Esophagus squamous epithelium (tissue), 5 donors: ENCODE measurements around the gene NXPE4. TPM values are rescaled to one million over a fixed set of nuclear protein-coding genes. Genes with fewer than 3 reads are reported as not detected.

Experiments
- DNase-seq: peaks from one replicate; lab custom pipeline; 2025; lab: John Stamatoyannopoulos, UW
- H3K27ac ChIP-seq, 4 donors: fragments of 200-600 bp; sonication (generic); one replicate each; pipeline ENCODE4 v1.5.1; 2016 to 2019; ENCODE audit warnings: mild to moderate bottlenecking in 1 of 4
- H3K27me3 ChIP-seq, 4 donors: fragments of 200-600 bp; sonication (generic); 1 replicate in 3 of 4; 2 replicates in 1 of 4; pipeline versions ENCODE4 v1.5.1 to v1.6.0; 2017 to 2021; ENCODE audit warnings: antibody characterized with exemption in 1 of 4
- H3K36me3 ChIP-seq, 3 donors: fragments of 200-600 bp; sonication (generic); one replicate each; pipeline ENCODE4 v1.5.1; 2016 to 2019
- H3K4me1 ChIP-seq, 3 donors: fragments of 200-600 bp; sonication (generic); one replicate each; pipeline ENCODE4 v1.5.1; 2017 to 2019
- H3K4me3 ChIP-seq, 4 donors: fragments of 200-600 bp; sonication (generic); 1 replicate in 3 of 4; 2 replicates in 1 of 4; pipeline ENCODE4 v1.5.1; 2016 to 2019; ENCODE audit warnings: mild to moderate bottlenecking in 2 of 4, moderate library complexity in 1 of 4
- H3K9me3 ChIP-seq, 3 donors: fragments of 200-600 bp; sonication (generic); one replicate each; pipeline ENCODE4 v1.5.1; 2016 to 2019
- CTCF ChIP-seq, 6 experiments: fragments of 450-650 bp in 4 of 6; fragments of 200-600 bp in 2 of 6; sonication (generic) in 2 of 6; IDR thresholded peaks; one replicate each; pipeline ENCODE4 v1.5.1; 2016 to 2019; ENCODE audit warnings: antibody characterized with exemption in 6 of 6, mild to moderate bottlenecking in 4 of 6, moderate library complexity in 4 of 6
- POLR2A ChIP-seq, 4 donors: fragments of 450-650 bp; IDR thresholded peaks; one replicate each; pipeline ENCODE4 v1.6.1; 2017; ENCODE audit warnings: antibody characterized with exemption in 4 of 4, mild to moderate bottlenecking in 4 of 4, moderate library complexity in 3 of 4
- WGBS, 2 donors: methylation state at CpG; one replicate each; pipeline ENCODE4 v1.1.5; 2018; 5-methylcytosine and 5-hydroxymethylcytosine counted together
- intact Hi-C: fragments of 100-400 bp; cut with DNase I; formaldehyde crosslinking; loops from one replicate; pipeline ENCODE4 v1.15.0; 2022
- small RNA-seq, 4 donors: library from RNA; depleted of rRNA; stranded (forward); fragments of <200 nt; gene quantifications; one replicate each; pipeline ENCODE3, GENCODE V24; 2016
- total RNA-seq, 4 donors: library from RNA; depleted of rRNA; stranded (reverse); fragments of >200 nt; gene quantifications; one replicate each; pipeline ENCODE4 v1.1.0, GENCODE V29; 2016
- donor health status: DM: yes; HTN: yes; CAD: no.

Gene NXPE4
- total RNA-seq, 4 donors from 2014 or later = 0.15 TPM; not detected in 3

GRCh38 chr11:114553642-114554041 lies 41.9 kb downstream of the NXPE4 start:
- DNase-seq = no peak
- TF ChIP-seq CTCF (IDR thresholded peaks at IDR 0.05) (no peak), POLR2A (IDR thresholded peaks at IDR 0.05) (no peak)
- no peaks in the 10 kb centered on the region for H3K36me3 ChIP-seq
- no peaks in the 10 kb centered on the region for H3K27me3 ChIP-seq
- intact Hi-C loops = no loop called here
- H3K4me1 ChIP-seq = no peaks in the 10 kb centered on the region
- WGBS, 2 donors = 73% methylated on average over 2 of the region's 2 CpGs
- H3K27ac ChIP-seq = no peak overlapping the region
- no peak overlapping the region for H3K4me3 ChIP-seq
- H3K9me3 ChIP-seq = no peaks in the 10 kb centered on the region

- no peak for DNase-seq
- no peaks in the 10 kb centered on the region for H3K9me3 ChIP-seq
- H3K4me3 ChIP-seq = no peak overlapping the region
- H3K4me1 ChIP-seq = no peaks in the 10 kb centered on the region
- intact Hi-C loops = no loop called here
- no peak overlapping the region for H3K27ac ChIP-seq
- WGBS, 2 donors = 71 to 78% methylated on average over 4 of the region's 4 CpGs
- H3K36me3 ChIP-seq = no peaks in the 10 kb centered on the region
- TF ChIP-seq POLR2A (IDR thresholded peaks at IDR 0.05) (no peak), CTCF (IDR thresholded peaks at IDR 0.05) (no peak)
- H3K27me3 ChIP-seq = no peaks in the 10 kb centered on the region
These were observed 44.5 kb downstream of the NXPE4 start for GRCh38 chr11:114551060-114551459.

- intact Hi-C loops = no loop called here
- H3K4me1 ChIP-seq = no peaks in the 10 kb centered on the region
- H3K4me3 ChIP-seq = no peak overlapping the region
- TF ChIP-seq CTCF (IDR thresholded peaks at IDR 0.05) = no peak
- TF ChIP-seq POLR2A (IDR thresholded peaks at IDR 0.05) = no peak
- peaks cover 0 to 10% (median 9%) of the 10 kb centered on the region in 3 donors for H3K9me3 ChIP-seq
- no peak for DNase-seq
- no peaks in the 10 kb centered on the region for H3K36me3 ChIP-seq
- 60 to 68% methylated on average over 2 of the region's 2 CpGs for WGBS, 2 donors
- no peaks in the 10 kb centered on the region for H3K27me3 ChIP-seq
- H3K27ac ChIP-seq = no peak overlapping the region
These were observed 69.9 kb downstream of the NXPE4 start for GRCh38 chr11:114525682-114526081.

GRCh38 chr11:114524122-114524521 lies 71.5 kb downstream of the NXPE4 start:
- Histone ChIP-seq H3K4me1 (no peaks in the 10 kb centered on the region), H3K27ac (no peak overlapping the region), H3K27me3 (no peaks in the 10 kb centered on the region), H3K9me3 (peaks cover 0 to 10% (median 9%) of the 10 kb centered on the region in 3 donors), H3K4me3 (no peak overlapping the region), H3K36me3 (no peaks in the 10 kb centered on the region)
- intact Hi-C loops = no loop called here
- 90 to 100% methylated on average over 1 of the region's 1 CpG for WGBS, 2 donors
- DNase-seq = no peak
- no peak for TF ChIP-seq POLR2A (IDR thresholded peaks at IDR 0.05)

- H3K4me1 ChIP-seq = no peaks in the 10 kb centered on the region
- intact Hi-C loops = no loop called here
- no peaks in the 10 kb centered on the region for H3K36me3 ChIP-seq
- DNase-seq = no peak
- TF ChIP-seq CTCF (IDR thresholded peaks at IDR 0.05) (no peak), POLR2A (IDR thresholded peaks at IDR 0.05) (no peak)
- no peaks in the 10 kb centered on the region for H3K27me3 ChIP-seq
- peaks cover 0 to 10% (median 9%) of the 10 kb centered on the region in 3 donors for H3K9me3 ChIP-seq
- 25 to 50% methylated on average over 2 of the region's 2 CpGs for WGBS, 2 donors
- no peak overlapping the region for H3K4me3 ChIP-seq
- no peak overlapping the region for H3K27ac ChIP-seq
These were observed 72.8 kb downstream of the NXPE4 start for GRCh38 chr11:114522818-114523217.

Small RNA genes lying within 50 kb of the gene (small RNA-seq; reads per million reads assigned to genes)
- gene RF01210 = 0 to 0.27 (median 0) reads per million in 4 donors

Other genes with a start within 250 kb of the NXPE4 start
- gene C11orf71, start 195.3 kb downstream of the NXPE4 start, total RNA-seq = 1 to 10 TPM; 3.8 to 6.1 (median 4.9) TPM
- gene RBM7, start 195.1 kb downstream of the NXPE4 start, total RNA-seq = 10 to 100 TPM; 11.8 to 22.1 (median 17.5) TPM
- 100 to 1,000 TPM in 2 of 4 donors, 10 to 100 TPM in 2; 59.3 to 124 (median 107) TPM for gene REXO2, start 156.3 kb downstream of the NXPE4 start, total RNA-seq
- gene NXPE1, start 35.9 kb downstream of the NXPE4 start, total RNA-seq = not detected
- 1 to 10 TPM in 1 of 4 donors, not detected in 3; 1.1 TPM for gene NXPE2, start 82.7 kb upstream of the NXPE4 start, total RNA-seq